Calu3 (cell line): ENCODE results near the gene GJB1. TPM values are rescaled to one million over a fixed set of nuclear protein-coding genes. Genes with fewer than 3 reads are reported as not detected.
A peak's percentile ranks its signal among the peaks of the same experiment; 100 is the strongest.

Source experiments
- BruUV-seq: library from RNA; stranded (reverse); fragments of 400-500 nt; replicated peaks from 2 replicates; lab custom pipeline; 2021; lab: Mats Ljungman, UMichigan
- CTCF ChIA-PET: fragments of 300-600 bp; sonication (Branson Sonifier 250); formaldehyde crosslinking; loops from one replicate; lab custom pipeline; 2022; ENCODE audit warnings: antibody characterized with exemption; lab: Charles Lee
- DNase-seq: peaks from one replicate; pipeline ENCODE4 v3.0.0; 2022
- H3K27ac Mint-ChIP-seq: one replicate; pipeline ENCODE4 v1.8.0; 2022; ENCODE audit warnings: mixed read lengths; ENCODE audit not compliant: unreplicated experiment
- H3K27me3 Mint-ChIP-seq: one replicate; pipeline ENCODE4 v1.8.0; 2022; ENCODE audit warnings: mixed read lengths; ENCODE audit not compliant: unreplicated experiment
- H3K36me3 Mint-ChIP-seq: one replicate; pipeline ENCODE4 v1.8.0; 2022; ENCODE audit warnings: mild to moderate bottlenecking, moderate library complexity, mixed read lengths; ENCODE audit not compliant: insufficient read depth, unreplicated experiment
- H3K4me1 Mint-ChIP-seq: one replicate; pipeline ENCODE4 v1.8.0; 2022; ENCODE audit warnings: mild to moderate bottlenecking, low read depth, mixed read lengths; ENCODE audit not compliant: unreplicated experiment
- H3K4me3 Mint-ChIP-seq: one replicate; pipeline ENCODE4 v1.8.0; 2022; ENCODE audit warnings: mild to moderate bottlenecking, low read depth, moderate library complexity, mixed read lengths; ENCODE audit not compliant: unreplicated experiment
- H3K9me3 Mint-ChIP-seq: one replicate; pipeline ENCODE4 v1.8.0; 2022; ENCODE audit warnings: low read depth, mixed read lengths; ENCODE audit not compliant: unreplicated experiment
- intact Hi-C: fragments of 100-400 bp; cut with micrococcal nuclease; formaldehyde crosslinking; loops from one replicate; pipeline ENCODE4 v1.10.0; 2022; ENCODE audit not compliant: unreplicated experiment
- total RNA-seq: library from RNA; stranded (reverse); gene quantifications from 2 replicates; pipeline ENCODE4 v1.2.3, GENCODE V29; 2022
- TF ChIP-seq, protein P1 (sequence below): fragments of 200-600 bp; IDR thresholded peaks from one replicate; pipeline ENCODE4 v1.8.0; 2022; ENCODE audit warnings: antibody characterized with exemption; ENCODE audit not compliant: unreplicated experiment

GJB1 gene
- total RNA-seq, 1 experiment from 2014 or later, result 80.4 TPM

DNA sequence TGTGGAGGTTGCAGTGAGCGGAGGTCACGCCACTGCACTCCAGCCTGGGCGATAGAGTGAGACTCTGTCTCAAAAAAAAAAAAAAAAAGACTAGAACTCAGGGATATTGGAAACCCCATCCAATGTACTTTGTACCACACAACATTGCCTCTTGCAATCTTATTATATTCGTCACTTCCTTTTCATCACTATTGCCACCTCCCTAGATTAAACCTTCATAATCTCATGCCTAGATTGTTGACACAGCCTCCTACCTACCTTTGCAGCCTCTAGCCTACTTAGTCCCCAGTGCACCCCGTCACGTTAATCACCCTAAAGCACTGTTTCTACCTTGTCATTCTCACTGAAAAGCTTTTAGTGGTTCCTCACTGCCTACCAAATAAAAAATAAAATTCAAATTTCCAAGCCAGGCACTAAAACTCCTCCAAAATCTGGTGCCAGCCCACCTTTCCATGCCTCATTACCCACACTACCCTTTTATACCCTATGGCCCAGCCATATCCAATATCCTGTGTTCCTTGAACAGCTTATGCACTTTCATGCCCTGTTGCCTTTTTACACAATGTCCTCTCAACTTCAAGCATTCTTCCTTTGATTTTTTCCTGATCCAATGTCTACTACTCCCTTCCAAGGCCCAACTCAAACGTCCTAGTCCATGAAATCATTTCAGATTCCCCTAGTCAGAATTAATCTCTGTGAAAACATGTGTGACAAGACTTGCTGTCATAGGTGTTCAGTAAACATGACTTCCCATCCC is 23.6 kb upstream of the GJB1 start:
- no peak for DNase-seq
- peaks cover 24% of the 10 kb centered on the region for H3K4me1 Mint-ChIP-seq
- CTCF ChIA-PET, result no interaction called here
- intact Hi-C loops, result no loop called here
- no peaks in the 10 kb centered on the region for H3K36me3 Mint-ChIP-seq
- no peaks in the 10 kb centered on the region for H3K9me3 Mint-ChIP-seq
- H3K27me3 Mint-ChIP-seq, result no peaks in the 10 kb centered on the region
- BruUV-seq, result no TSS peak
- peak overlapping the region; percentile 6 for H3K27ac Mint-ChIP-seq
- TF ChIP-seq, protein P1, sequence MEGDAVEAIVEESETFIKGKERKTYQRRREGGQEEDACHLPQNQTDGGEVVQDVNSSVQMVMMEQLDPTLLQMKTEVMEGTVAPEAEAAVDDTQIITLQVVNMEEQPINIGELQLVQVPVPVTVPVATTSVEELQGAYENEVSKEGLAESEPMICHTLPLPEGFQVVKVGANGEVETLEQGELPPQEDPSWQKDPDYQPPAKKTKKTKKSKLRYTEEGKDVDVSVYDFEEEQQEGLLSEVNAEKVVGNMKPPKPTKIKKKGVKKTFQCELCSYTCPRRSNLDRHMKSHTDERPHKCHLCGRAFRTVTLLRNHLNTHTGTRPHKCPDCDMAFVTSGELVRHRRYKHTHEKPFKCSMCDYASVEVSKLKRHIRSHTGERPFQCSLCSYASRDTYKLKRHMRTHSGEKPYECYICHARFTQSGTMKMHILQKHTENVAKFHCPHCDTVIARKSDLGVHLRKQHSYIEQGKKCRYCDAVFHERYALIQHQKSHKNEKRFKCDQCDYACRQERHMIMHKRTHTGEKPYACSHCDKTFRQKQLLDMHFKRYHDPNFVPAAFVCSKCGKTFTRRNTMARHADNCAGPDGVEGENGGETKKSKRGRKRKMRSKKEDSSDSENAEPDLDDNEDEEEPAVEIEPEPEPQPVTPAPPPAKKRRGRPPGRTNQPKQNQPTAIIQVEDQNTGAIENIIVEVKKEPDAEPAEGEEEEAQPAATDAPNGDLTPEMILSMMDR, result no peak
- H3K4me3 Mint-ChIP-seq, result no peak overlapping the region

DNA sequence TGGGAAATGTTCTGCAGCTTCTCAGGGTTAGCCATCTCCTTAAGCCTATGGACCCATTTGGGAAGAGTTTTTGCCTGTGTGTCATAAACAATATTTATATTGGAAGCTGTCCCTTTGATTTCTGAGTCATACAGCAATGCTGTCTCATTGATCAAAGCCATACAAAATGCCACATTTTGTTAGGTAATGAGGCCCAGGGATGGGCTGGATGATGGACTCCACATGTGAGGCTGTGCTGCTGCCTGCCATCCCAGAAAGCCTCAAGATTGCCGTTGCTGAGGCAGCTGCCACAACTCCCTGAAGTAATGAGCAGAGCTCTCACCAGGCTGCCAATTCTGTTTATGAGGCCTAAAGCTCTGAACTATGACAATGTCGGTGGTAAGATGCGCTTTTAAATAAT is 12.2 kb upstream of the GJB1 start:
- DNase-seq, result no peak
- H3K27me3 Mint-ChIP-seq, result no peaks in the 10 kb centered on the region
- H3K27ac Mint-ChIP-seq, result no peak overlapping the region
- no peaks in the 10 kb centered on the region for H3K9me3 Mint-ChIP-seq
- CTCF ChIA-PET, result interaction anchor here (0.7 to 0.9 kb wide), 2 partner anchors 73 to 784 kb away, joined by 4 to 5 read pairs; partner anchors contain the start of gene NONO
- no TSS peak for BruUV-seq
- TF ChIP-seq, protein P1, result no peak
- no peak overlapping the region for H3K4me3 Mint-ChIP-seq
- intact Hi-C loops, result loop anchor here (10.0 kb wide), 1 partner anchor 154 kb away; the partner anchor contains the start of gene TAF1
- peaks cover 34% of the 10 kb centered on the region for H3K4me1 Mint-ChIP-seq
- peaks cover 16% of the 10 kb centered on the region for H3K36me3 Mint-ChIP-seq

DNA sequence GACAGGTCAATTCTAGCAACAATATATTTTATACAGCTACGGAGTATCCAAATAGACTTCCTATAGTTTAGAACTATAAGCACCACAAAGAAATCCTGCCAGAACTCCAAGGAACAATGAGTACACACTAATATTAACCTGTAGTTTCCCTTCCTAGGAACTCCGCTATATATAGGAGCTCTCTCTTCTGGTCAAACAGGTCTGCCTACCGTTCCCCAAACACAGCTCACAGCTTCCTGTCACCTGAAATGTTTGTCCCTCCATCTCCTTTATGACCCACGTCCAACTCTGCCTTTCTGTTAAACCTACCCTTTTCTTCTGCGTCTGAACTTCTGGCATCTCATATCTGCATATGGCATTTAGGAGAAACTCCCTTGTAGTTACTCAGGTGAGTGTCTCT is 10.5 kb upstream of the GJB1 start:
- TF ChIP-seq, protein P1, result no peak
- intact Hi-C loops, result loop anchor here (10.0 kb wide), 1 partner anchor 152 kb away; the partner anchor contains the start of gene TAF1
- peaks cover 51% of the 10 kb centered on the region for H3K4me1 Mint-ChIP-seq
- H3K27ac Mint-ChIP-seq, result peak overlapping the region; percentile 84
- CTCF ChIA-PET, result interaction anchor here (0.6 to 1.2 kb wide), 2 partner anchors 31 to 535 kb away, joined by 3 to 5 read pairs; no protein-coding TSS in a partner anchor
- no TSS peak for BruUV-seq
- H3K9me3 Mint-ChIP-seq, result no peaks in the 10 kb centered on the region
- DNase-seq, result peak; percentile 34
- no peaks in the 10 kb centered on the region for H3K27me3 Mint-ChIP-seq
- peak overlapping the region; percentile 63 for H3K4me3 Mint-ChIP-seq
- H3K36me3 Mint-ChIP-seq, result peaks cover 31% of the 10 kb centered on the region

DNA sequence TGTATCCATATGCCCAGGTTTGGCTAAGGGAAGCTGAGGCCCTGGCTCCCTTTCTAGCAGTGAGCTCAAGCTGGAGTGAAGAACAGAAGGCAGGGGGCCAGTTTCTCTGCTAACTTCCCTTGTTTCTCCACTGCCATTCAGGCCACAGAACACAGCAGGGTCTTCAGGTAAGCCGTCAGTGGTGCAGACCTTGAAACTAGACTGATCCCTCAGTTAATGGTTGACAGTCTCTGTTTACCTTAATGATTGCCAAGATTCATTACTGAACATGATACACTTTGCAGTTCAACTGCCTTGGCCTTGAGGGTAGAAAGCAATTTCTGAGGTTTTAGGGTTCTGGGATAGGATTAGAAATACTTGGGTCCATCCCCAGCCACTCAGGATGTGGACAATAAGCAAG is 8.9 kb upstream of the GJB1 start:
- Mint-ChIP-seq H3K4me1 (peaks cover 56% of the 10 kb centered on the region), H3K9me3 (no peaks in the 10 kb centered on the region), H3K27me3 (no peaks in the 10 kb centered on the region), H3K4me3 (peak overlapping the region; percentile 75), H3K27ac (no peak overlapping the region), H3K36me3 (peaks cover 38% of the 10 kb centered on the region)
- CTCF ChIA-PET, result interaction anchor here (0.6 to 1.5 kb wide), 3 partner anchors 12 to 32 kb away, joined by 4 to 12 read pairs (median 8); no protein-coding TSS in a partner anchor
- intact Hi-C loops, result loop anchor here (2.0 to 10.0 kb wide), 3 partner anchors 29 to 151 kb away; partner anchors contain the start of gene TAF1
- TF ChIP-seq, protein P1, result no peak
- no TSS peak for BruUV-seq
- no peak for DNase-seq
